Testis (tissue), 3 donors: Measurements from ENCODE around the gene PIAS4. TPM values are rescaled to one million over a fixed set of nuclear protein-coding genes. Genes with fewer than 3 reads are reported as not detected.

Experiments used
- DNase-seq: peaks from one replicate; pipeline ENCODE4 v3.0.0-alpha.2; 2019
- H3K27ac ChIP-seq, 2 donors: fragments of 200-600 bp; sonication (generic); one replicate each; pipeline ENCODE4 v1.5.1; 2019
- H3K27me3 ChIP-seq: fragments of 200-600 bp; sonication (generic); one replicate; pipeline ENCODE4 v1.5.1; 2019
- H3K36me3 ChIP-seq: fragments of 200-600 bp; sonication (generic); one replicate; pipeline ENCODE4 v1.5.1; 2017; ENCODE audit warnings: low read depth; ENCODE audit errors: missing control alignments
- H3K4me1 ChIP-seq: fragments of 200-600 bp; sonication (generic); one replicate; pipeline ENCODE4 v1.5.1; 2019
- H3K4me3 ChIP-seq, 2 donors: fragments of 200-600 bp; sonication (generic); one replicate each; pipeline ENCODE4 v1.5.1; 2017 to 2019
- H3K9me3 ChIP-seq: fragments of 200-600 bp; sonication (generic); one replicate; pipeline ENCODE4 v1.5.1; 2017
- CTCF ChIP-seq, 3 experiments: fragments of 450-650 bp in 2 of 3; fragments of 200-600 bp in 1 of 3; sonication (generic) in 1 of 3; IDR thresholded peaks; one replicate each; pipeline ENCODE4 v1.5.1; 2016 to 2019; ENCODE audit warnings: antibody characterized with exemption in 3 of 3, mild to moderate bottlenecking in 2 of 3, moderate library complexity in 1 of 3
- POLR2A ChIP-seq: fragments of 450-650 bp; IDR thresholded peaks from one replicate; pipeline ENCODE4 v1.6.1; 2017; ENCODE audit warnings: antibody characterized with exemption, mild to moderate bottlenecking, moderate library complexity
- WGBS, 2 donors: methylation state at CpG; one replicate each; pipeline ENCODE4 v1.1.5; 2018; 5-methylcytosine and 5-hydroxymethylcytosine counted together
- intact Hi-C: fragments of 100-400 bp; cut with DNase I; formaldehyde crosslinking; loops from one replicate; pipeline ENCODE4 v1.15.1; 2023; ENCODE audit warnings: low total_unique reads
- polyA plus RNA-seq: library from polyadenylated mRNA; stranded (reverse); fragments of 350-450 nt; fragmentation: Illumina TruSeq; extraction: RNeasy Lipid Tissue Mini Kit (QIAGEN cat#74804); gene quantifications from one replicate; pipeline ENCODE4 v1.2.3, GENCODE V29; 2014; ENCODE audit warnings: low read depth, low replicate concordance; ENCODE audit not compliant: insufficient read depth
- total RNA-seq, 2 donors: library from RNA; depleted of rRNA; stranded (reverse); fragments of >200 nt; gene quantifications; one replicate each; pipeline ENCODE4 v1.2.3, GENCODE V29; 2016

The PIAS4 gene
- total and polyA plus RNA-seq, 3 donors from 2014 or later = 89.1 to 142 (median 94.5) TPM

- no peak for TF ChIP-seq POLR2A
- no peak for TF ChIP-seq CTCF (IDR thresholded peaks at IDR 0.05)
- no peak for DNase-seq
- peaks cover 7% of the 10 kb centered on the region for H3K36me3 ChIP-seq
- no peaks in the 10 kb centered on the region for H3K9me3 ChIP-seq
- no peak overlapping the region for H3K4me3 ChIP-seq
- peaks cover 19% of the 10 kb centered on the region for H3K4me1 ChIP-seq
- no peaks in the 10 kb centered on the region for H3K27me3 ChIP-seq
- 85 to 91% methylated on average over 10 of the region's 10 CpGs for WGBS, 2 donors
- no peak overlapping the region for H3K27ac ChIP-seq
- intact Hi-C loops = no loop called here
Measured at GRCh38 chr19:3981373-3981735, 26.2 kb upstream of the PIAS4 start.

DNA sequence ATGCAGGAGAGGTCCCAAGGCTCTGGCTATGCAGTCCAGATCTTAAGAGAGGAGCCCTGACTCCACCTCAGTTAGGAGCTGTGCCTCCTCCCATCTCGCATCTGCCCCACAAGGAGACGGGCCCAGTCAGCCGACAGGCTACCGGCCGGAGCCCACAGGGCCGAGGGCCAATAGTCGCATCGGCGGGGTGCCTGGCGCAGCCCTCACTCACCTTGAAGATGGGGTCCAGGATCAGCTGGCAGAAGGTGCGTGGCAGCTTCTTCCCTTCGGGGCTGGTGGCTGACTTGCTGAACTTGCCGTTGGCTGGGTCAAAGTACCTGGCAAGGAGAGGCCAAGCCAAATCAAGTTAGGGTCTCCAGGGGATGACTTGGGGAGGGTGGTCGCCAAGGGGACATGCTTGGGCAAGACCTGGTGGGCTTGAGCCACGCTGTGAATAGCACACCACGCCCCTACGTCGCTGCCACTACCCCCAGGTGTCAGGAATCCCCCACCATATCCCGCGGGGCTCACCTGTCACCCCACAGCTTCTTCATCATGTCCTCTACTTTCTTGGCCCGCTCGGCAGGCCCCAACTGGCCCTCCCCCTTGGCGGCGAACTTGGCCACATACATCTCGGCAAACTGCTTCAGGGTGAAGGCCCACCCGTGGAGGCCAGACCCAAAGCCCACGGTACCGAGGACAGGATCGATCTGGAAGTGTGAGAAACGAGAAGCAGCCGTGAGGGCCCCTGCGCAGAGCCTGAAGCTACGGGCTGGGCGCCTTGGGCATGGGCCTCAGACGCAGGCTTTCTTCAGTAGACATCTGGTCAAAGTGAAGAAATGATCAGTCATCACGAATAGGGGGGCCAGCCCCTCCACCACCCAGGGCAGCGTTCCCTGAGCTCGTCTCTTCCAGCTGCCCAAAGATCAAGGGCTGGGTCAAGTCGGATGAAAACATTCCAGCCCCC lies 25.5 kb upstream of the PIAS4 start:
- TF ChIP-seq POLR2A (no peak), CTCF (IDR thresholded peaks at IDR 0.05) (no peak)
- no peak overlapping the region for H3K4me3 ChIP-seq
- H3K27me3 ChIP-seq = no peaks in the 10 kb centered on the region
- peaks cover 25% of the 10 kb centered on the region for H3K4me1 ChIP-seq
- no peak for DNase-seq
- H3K27ac ChIP-seq = no peak overlapping the region
- intact Hi-C loops = no loop called here
- no peaks in the 10 kb centered on the region for H3K9me3 ChIP-seq
- 84 to 87% methylated on average over 19 to 39 of the region's 39 CpGs for WGBS, 2 donors
- peaks cover 7% of the 10 kb centered on the region for H3K36me3 ChIP-seq

DNA sequence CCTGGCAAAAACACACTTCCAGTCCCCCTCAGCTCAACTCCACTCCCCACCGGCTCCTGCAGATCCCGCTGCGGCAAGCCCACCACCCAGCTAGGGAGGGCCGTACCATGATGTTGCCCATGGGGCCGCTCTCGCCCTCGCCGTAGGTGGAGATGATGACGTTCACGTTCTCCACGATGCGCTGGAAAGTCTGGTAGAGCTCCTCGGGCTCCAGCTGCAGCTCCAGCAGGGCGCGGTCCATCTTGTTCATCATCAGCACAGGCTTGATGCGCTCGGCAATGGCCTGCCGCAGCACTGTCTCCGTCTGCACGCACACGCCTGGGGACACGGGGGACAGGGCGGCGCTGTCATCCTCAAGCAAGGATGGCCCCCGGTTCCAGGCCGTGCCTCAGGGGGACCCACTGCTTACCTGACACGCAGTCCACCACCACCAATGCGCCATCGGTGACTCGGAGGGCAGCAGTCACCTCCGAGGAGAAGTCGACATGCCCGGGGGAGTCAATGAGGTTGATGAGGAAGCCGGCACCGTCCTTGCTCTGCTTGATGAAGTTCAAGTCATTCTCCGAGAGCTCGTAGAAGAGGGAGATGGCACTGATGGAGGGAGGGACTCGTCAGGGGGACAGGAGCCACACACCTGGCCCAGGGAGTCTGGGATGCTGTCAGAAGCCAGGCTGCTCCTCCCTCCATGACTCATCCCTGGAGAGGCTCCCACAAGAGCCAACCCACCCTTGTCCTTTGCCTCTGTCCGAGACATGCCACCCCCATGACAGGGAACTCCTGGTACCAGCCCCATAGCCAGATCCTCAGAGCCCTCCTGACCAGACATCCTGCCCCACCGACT lies 24.6 kb upstream of the PIAS4 start:
- Histone ChIP-seq H3K27me3 (no peaks in the 10 kb centered on the region), H3K4me3 (no peak overlapping the region), H3K36me3 (no peaks in the 10 kb centered on the region), H3K27ac (no peak overlapping the region), H3K9me3 (no peaks in the 10 kb centered on the region), H3K4me1 (peaks cover 31% of the 10 kb centered on the region)
- TF ChIP-seq POLR2A (no peak), CTCF (IDR thresholded peaks at IDR 0.05) (no peak)
- intact Hi-C loops = no loop called here
- 69 to 84% methylated on average over 2 to 40 of the region's 40 CpGs for WGBS, 2 donors
- DNase-seq = no peak

DNA sequence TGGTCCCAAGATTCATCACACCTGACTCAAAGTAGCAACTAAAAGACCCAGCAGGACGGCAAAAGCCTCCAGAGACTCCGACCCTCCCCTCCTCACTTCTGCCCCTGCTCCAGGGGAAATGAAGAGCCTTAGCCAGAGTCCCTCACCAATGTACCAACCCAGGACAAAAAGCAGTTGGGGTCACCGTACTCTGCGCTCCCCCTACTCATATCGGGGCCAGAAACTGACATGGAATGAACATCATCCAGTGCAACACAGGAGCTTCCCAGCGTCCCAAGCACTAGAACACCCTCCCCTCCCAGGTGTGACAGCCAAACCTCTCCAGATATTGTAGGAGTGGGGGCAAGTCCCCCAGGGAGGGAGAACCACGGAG lies 24.0 kb upstream of the PIAS4 start:
- Histone ChIP-seq H3K27ac (no peak overlapping the region), H3K4me1 (peaks cover 35% of the 10 kb centered on the region)

More for the DNA sequence above, 24.0 kb upstream of the PIAS4 start:
- no peak for TF ChIP-seq CTCF (IDR thresholded peaks at IDR 0.05)
- TF ChIP-seq POLR2A = no peak
- Histone ChIP-seq H3K9me3 (no peaks in the 10 kb centered on the region), H3K4me3 (no peak overlapping the region), H3K27me3 (no peaks in the 10 kb centered on the region), H3K36me3 (no peaks in the 10 kb centered on the region)
- 52 to 76% methylated on average over 7 of the region's 7 CpGs for WGBS, 2 donors
- no peak for DNase-seq
- intact Hi-C loops = no loop called here
